CD4-positive, alpha-beta memory T cell (primary cell): Measurements from ENCODE around the gene KANK2. TPM values are rescaled to one million over a fixed set of nuclear protein-coding genes. Genes with fewer than 3 reads are reported as not detected.

Experiments
- CTCF ChIA-PET: fragments of 350-600 bp; sonication (Branson Sonifier 250); formaldehyde crosslinking; loops from one replicate; lab custom pipeline; 2021; ENCODE audit warnings: inconsistent platforms; ENCODE audit not compliant: partially characterized antibody; lab: Charles Lee
- POLR2A ChIA-PET: fragments of 350-600 bp; sonication (Branson Sonifier 250); formaldehyde crosslinking; loops from one replicate; lab custom pipeline; 2021; ENCODE audit not compliant: partially characterized antibody; lab: Charles Lee
- DNase-seq, 5 donors: peaks; one replicate each; pipeline versions ENCODE4 v3.0.0 to v3.0.0-alpha.2; 2020 to 2022; ENCODE audit warnings: mixed read lengths in 1 of 5
- H3K27ac ChIP-seq: one replicate; pipeline ENCODE4 v1.7.0; 2013; ENCODE audit warnings: low read depth, low read length
- H3K27me3 ChIP-seq: 2 replicates; pipeline ENCODE4 v1.7.0; 2013; ENCODE audit warnings: mild to moderate bottlenecking, low read length, moderate library complexity; ENCODE audit not compliant: insufficient read depth
- H3K36me3 ChIP-seq: 2 replicates; pipeline ENCODE4 v1.7.0; 2013; ENCODE audit warnings: mild to moderate bottlenecking, low read length, moderate library complexity; ENCODE audit not compliant: insufficient read depth
- H3K4me1 ChIP-seq: 2 replicates; pipeline ENCODE4 v1.7.0; 2013; ENCODE audit warnings: mild to moderate bottlenecking, low read length, moderate library complexity; ENCODE audit not compliant: insufficient read depth
- H3K4me3 ChIP-seq, 2 donors: one replicate each; pipeline ENCODE4 v1.7.0; 2013; ENCODE audit warnings: low read length in 2 of 2, mild to moderate bottlenecking in 1 of 2
- H3K9me3 ChIP-seq, 2 donors: one replicate each; pipeline ENCODE4 v1.7.0; 2013; ENCODE audit warnings: low read length in 2 of 2, control low read depth in 1 of 2; ENCODE audit not compliant: control insufficient read depth in 1 of 2
- H3K27ac Mint-ChIP-seq, 7 donors: one replicate each; pipeline ENCODE4 v1.8.0; 2020 to 2021; ENCODE audit warnings: mixed read lengths in 7 of 7, mild to moderate bottlenecking in 6 of 7, inconsistent platforms in 3 of 7, moderate library complexity in 3 of 7
- H3K27me3 Mint-ChIP-seq, 2 donors: one replicate each; pipeline ENCODE4 v1.8.0; 2020 to 2021; ENCODE audit warnings: mixed read lengths in 2 of 2
- H3K36me3 Mint-ChIP-seq, 2 donors: one replicate each; pipeline ENCODE4 v1.8.0; 2020 to 2021; ENCODE audit warnings: mixed read lengths in 2 of 2, inconsistent platforms in 1 of 2, mild to moderate bottlenecking in 1 of 2
- H3K4me1 Mint-ChIP-seq, 4 donors: one replicate each; pipeline ENCODE4 v1.8.0; 2020 to 2021; ENCODE audit warnings: mixed read lengths in 4 of 4, mild to moderate bottlenecking in 1 of 4
- H3K4me3 Mint-ChIP-seq, 8 donors: one replicate each; pipeline ENCODE4 v1.8.0; 2020 to 2021; ENCODE audit warnings: mixed read lengths in 8 of 8, mild to moderate bottlenecking in 7 of 8, moderate library complexity in 6 of 8, inconsistent platforms in 3 of 8
- H3K9me3 Mint-ChIP-seq, 8 donors: one replicate each; pipeline ENCODE4 v1.8.0; 2020 to 2021; ENCODE audit warnings: mixed read lengths in 8 of 8, mild to moderate bottlenecking in 5 of 8, inconsistent platforms in 3 of 8, moderate library complexity in 1 of 8
- intact Hi-C: fragments of 100-400 bp; cut with micrococcal nuclease; formaldehyde crosslinking; loops from one replicate; pipeline ENCODE4 v1.15.1; 2023
- polyA plus RNA-seq, 2 donors: library from polyadenylated mRNA; unstranded; fragments of 300-500 nt; fragmentation: Illumina TruSeq; gene quantifications; one replicate each; pipeline ENCODE4 v1.2.3, GENCODE V29; 2021
- total RNA-seq, 2 experiments: library from RNA; stranded (reverse); gene quantifications; one replicate each; pipeline ENCODE4 v1.2.3, GENCODE V29; 2021

KANK2 gene
- total and polyA plus RNA-seq, 4 experiments from 2014 or later: 0.17 to 0.52 (median 0.39) TPM; not detected in 1

DNA sequence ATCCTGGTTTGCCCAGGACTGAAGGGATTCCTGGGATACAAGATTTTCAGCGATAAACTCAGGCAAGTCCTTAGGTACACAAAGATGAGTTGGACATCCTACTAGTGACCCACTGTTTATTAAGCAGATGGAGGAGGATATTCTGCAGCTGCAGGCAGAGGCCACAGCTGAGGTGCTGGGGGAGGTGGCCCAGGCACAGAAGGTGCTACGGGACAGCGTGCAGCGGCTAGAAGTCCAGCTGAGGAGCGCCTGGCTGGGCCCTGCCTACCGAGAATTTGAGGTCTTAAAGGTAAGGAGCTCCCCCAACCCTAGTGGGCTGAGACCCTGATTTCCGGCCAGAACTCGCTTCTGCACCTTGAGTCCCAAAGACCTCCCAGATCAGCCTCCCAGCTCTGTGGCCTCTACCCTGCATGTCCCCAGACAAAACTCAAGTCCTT, 42.7 kb upstream of the KANK2 start:
- Mint-ChIP-seq H3K4me3 (no peak overlapping the region), H3K4me1 (peaks cover 2 to 6% (median 4%) of the 10 kb centered on the region in 4 donors), H3K27me3 (peaks cover 5% of the 10 kb centered on the region in 2 donors), H3K36me3 (peaks cover 0 to 3% of the 10 kb centered on the region in 2 donors), H3K27ac (no peak overlapping the region), H3K9me3 (peaks cover 2 to 23% (median 13%) of the 10 kb centered on the region in 8 donors)
- Histone ChIP-seq H3K9me3 (no peaks in the 10 kb centered on the region), H3K36me3 (no peaks in the 10 kb centered on the region), H3K27ac (no peak overlapping the region), H3K4me3 (no peak overlapping the region), H3K4me1 (peaks cover 5% of the 10 kb centered on the region), H3K27me3 (no peaks in the 10 kb centered on the region)
- ChIA-PET CTCF (interaction anchor here (0.7 kb wide), 1 partner anchor 42 kb away, joined by 3 read pairs; no protein-coding TSS in a partner anchor), POLR2A (no interaction called here)
- intact Hi-C loops: loop anchor here (5.0 kb wide), 1 partner anchor 242 kb away; the partner anchor contains the start of gene ELAVL3
- DNase-seq: no peak

DNA sequence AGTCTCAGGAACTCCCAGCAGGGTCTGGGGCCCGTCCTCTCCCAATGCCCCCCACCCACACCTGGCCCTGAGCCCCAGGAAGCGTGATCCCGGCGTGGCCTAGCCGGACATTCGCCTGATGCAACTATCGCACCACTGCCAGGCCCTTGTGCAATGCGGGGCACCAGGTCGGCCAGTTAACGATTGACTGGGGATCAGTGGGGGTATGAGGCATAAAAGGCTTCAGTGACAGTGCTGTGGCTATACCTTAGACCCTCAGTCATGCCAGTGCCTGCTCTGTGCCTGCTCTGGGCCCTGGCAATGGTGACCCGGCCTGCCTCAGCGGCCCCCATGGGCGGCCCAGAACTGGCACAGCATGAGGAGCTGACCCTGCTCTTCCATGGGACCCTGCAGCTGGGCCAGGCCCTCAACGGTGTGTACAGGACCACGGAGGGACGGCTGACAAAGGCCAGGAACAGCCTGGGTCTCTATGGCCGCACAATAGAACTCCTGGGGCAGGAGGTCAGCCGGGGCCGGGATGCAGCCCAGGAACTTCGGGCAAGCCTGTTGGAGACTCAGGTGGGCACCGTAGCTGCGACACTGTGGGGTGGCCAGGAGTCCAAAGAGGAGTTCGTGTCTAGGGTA, 42.1 kb upstream of the KANK2 start, which contains the start of gene ANGPTL8:
TSS of gene ANGPTL8 (plus strand) at position 243 of the 624 bp plus-strand sequence. CDS start at position 262, 19 bp downstream.
- POLR2A ChIA-PET: no interaction called here
- CTCF ChIA-PET: no interaction called here
- H3K27ac Mint-ChIP-seq: no peak within 1 kb of the TSS

DNA sequence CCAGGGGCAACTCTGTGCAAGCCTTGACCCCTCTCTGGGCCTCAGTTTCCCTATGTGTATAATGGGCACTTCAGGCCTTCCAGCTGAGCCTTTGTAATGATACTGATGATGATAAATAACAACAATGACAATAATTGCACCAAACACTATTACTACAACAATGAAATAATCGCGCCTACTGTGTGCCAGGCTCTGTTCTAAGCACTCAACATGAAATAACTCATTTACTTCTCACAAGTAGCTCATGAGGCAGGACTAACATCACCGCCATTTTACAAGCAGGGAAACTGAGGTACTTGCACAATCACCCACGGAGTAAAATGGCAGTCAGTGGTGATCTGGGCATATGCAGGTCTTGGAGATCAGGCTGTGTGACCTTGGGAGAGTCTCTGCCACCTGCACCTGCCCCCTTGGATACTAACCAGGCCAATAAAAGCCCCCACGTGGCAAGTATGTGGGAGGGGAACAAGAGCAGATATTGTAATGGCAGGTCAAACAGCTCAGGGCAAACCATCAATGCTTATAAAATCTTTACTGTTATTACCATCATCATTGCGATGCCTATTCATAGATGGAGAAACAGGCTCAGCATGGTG, 41.5 kb upstream of the KANK2 start:
- no peak for DNase-seq
- no peak overlapping the region for H3K27ac ChIP-seq
- peaks cover 0 to 3% of the 10 kb centered on the region in 2 donors for H3K36me3 Mint-ChIP-seq
- peaks cover 2 to 5% (median 4%) of the 10 kb centered on the region in 4 donors for H3K4me1 Mint-ChIP-seq
- H3K27ac Mint-ChIP-seq: no peak overlapping the region
- POLR2A ChIA-PET: no interaction called here
- H3K4me3 Mint-ChIP-seq: no peak overlapping the region
- no peak overlapping the region for H3K4me3 ChIP-seq
- intact Hi-C loops: no loop called here
- peaks cover 2 to 23% (median 13%) of the 10 kb centered on the region in 8 donors for H3K9me3 Mint-ChIP-seq
- H3K27me3 Mint-ChIP-seq: peaks cover 4 to 5% of the 10 kb centered on the region in 2 donors
- H3K36me3 ChIP-seq: no peaks in the 10 kb centered on the region
- CTCF ChIA-PET: no interaction called here
- H3K4me1 ChIP-seq: peaks cover 5% of the 10 kb centered on the region
- H3K9me3 ChIP-seq: no peaks in the 10 kb centered on the region
- H3K27me3 ChIP-seq: no peaks in the 10 kb centered on the region

More for the DNA sequence above, 42.1 kb upstream of the KANK2 start, which contains the start of gene ANGPTL8:
- DNase-seq: no peak
- Histone ChIP-seq H3K27ac (no peak within 1 kb of the TSS), H3K9me3 (no peaks in the 10 kb centered on the region), H3K4me1 (peaks cover 5% of the 10 kb centered on the region), H3K36me3 (no peaks in the 10 kb centered on the region), H3K27me3 (no peaks in the 10 kb centered on the region), H3K4me3 (no peak within 1 kb of the TSS)
- peaks cover 2 to 6% (median 4%) of the 10 kb centered on the region in 4 donors for H3K4me1 Mint-ChIP-seq
- H3K27me3 Mint-ChIP-seq: peaks cover 5% of the 10 kb centered on the region in 2 donors
- H3K36me3 Mint-ChIP-seq: peaks cover 0 to 3% of the 10 kb centered on the region in 2 donors
- H3K4me3 Mint-ChIP-seq: no peak within 1 kb of the TSS
- H3K9me3 Mint-ChIP-seq: peaks cover 2 to 23% (median 13%) of the 10 kb centered on the region in 8 donors
- intact Hi-C loops: no loop called here

DNA sequence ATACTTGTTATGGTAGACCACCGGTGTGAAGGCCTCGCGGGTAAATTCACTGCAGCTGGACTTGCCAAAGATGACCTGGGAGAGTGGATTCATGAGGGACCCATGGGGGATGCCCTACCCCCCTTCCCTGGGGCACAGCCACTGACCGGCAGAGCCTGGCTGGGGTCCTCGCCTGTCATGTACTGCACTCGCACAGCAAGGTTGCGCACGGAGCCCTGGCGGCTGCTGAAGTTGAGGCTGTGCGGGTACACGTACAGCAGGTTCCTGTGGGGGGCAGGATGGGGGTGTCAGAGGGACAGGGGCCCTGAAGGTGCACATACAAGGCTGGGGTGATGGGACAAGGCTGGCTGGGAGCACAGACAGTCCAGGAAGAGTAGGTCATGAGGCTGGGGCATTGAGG, 40.7 kb upstream of the KANK2 start:
- Mint-ChIP-seq H3K4me1 (no peaks in the 10 kb centered on the region), H3K4me3 (no peak overlapping the region), H3K36me3 (peaks cover 0 to 3% of the 10 kb centered on the region in 2 donors), H3K27me3 (peaks cover 1 to 5% of the 10 kb centered on the region in 2 donors), H3K27ac (no peak overlapping the region), H3K9me3 (peaks cover 2 to 23% (median 13%) of the 10 kb centered on the region in 8 donors)
- Histone ChIP-seq H3K9me3 (no peaks in the 10 kb centered on the region), H3K4me1 (no peaks in the 10 kb centered on the region), H3K36me3 (no peaks in the 10 kb centered on the region), H3K4me3 (no peak overlapping the region), H3K27ac (no peak overlapping the region), H3K27me3 (no peaks in the 10 kb centered on the region)
- intact Hi-C loops: no loop called here
- ChIA-PET CTCF (no interaction called here), POLR2A (no interaction called here)
- no peak for DNase-seq

DNA sequence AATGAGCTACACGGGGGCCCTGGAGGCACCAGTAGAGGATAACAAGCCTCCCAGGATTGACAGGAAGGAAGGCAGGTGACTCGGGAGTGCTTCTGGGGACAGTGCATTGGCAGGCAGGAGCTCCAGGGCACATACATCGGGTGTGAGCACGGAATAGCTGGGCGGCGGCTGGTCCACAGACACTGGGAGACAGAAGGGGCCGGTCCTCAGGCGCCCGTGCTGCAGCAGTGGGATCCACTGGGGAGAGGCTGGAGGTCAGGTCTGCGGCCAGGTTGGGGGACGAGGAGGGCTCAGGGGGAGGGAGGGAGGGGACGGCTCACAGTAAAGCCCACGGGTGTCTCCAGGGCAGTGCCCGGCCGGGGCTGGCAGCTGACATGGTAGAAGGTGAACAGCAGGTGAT, 40.0 kb upstream of the KANK2 start:
- no peaks in the 10 kb centered on the region for H3K4me1 Mint-ChIP-seq
- no peak overlapping the region for H3K4me3 ChIP-seq
- H3K36me3 ChIP-seq: no peaks in the 10 kb centered on the region
- no peaks in the 10 kb centered on the region for H3K4me1 ChIP-seq
- intact Hi-C loops: no loop called here
- CTCF ChIA-PET: no interaction called here
- no peak for DNase-seq
- H3K9me3 ChIP-seq: no peaks in the 10 kb centered on the region
- H3K27me3 Mint-ChIP-seq: peaks cover 1 to 2% of the 10 kb centered on the region in 2 donors
- peaks cover 0 to 3% of the 10 kb centered on the region in 2 donors for H3K36me3 Mint-ChIP-seq
- H3K27ac Mint-ChIP-seq: no peak overlapping the region
- no peak overlapping the region for H3K27ac ChIP-seq
- H3K4me3 Mint-ChIP-seq: no peak overlapping the region
- POLR2A ChIA-PET: no interaction called here
- H3K27me3 ChIP-seq: no peaks in the 10 kb centered on the region
- peaks cover 2 to 23% (median 13%) of the 10 kb centered on the region in 8 donors for H3K9me3 Mint-ChIP-seq

DNA sequence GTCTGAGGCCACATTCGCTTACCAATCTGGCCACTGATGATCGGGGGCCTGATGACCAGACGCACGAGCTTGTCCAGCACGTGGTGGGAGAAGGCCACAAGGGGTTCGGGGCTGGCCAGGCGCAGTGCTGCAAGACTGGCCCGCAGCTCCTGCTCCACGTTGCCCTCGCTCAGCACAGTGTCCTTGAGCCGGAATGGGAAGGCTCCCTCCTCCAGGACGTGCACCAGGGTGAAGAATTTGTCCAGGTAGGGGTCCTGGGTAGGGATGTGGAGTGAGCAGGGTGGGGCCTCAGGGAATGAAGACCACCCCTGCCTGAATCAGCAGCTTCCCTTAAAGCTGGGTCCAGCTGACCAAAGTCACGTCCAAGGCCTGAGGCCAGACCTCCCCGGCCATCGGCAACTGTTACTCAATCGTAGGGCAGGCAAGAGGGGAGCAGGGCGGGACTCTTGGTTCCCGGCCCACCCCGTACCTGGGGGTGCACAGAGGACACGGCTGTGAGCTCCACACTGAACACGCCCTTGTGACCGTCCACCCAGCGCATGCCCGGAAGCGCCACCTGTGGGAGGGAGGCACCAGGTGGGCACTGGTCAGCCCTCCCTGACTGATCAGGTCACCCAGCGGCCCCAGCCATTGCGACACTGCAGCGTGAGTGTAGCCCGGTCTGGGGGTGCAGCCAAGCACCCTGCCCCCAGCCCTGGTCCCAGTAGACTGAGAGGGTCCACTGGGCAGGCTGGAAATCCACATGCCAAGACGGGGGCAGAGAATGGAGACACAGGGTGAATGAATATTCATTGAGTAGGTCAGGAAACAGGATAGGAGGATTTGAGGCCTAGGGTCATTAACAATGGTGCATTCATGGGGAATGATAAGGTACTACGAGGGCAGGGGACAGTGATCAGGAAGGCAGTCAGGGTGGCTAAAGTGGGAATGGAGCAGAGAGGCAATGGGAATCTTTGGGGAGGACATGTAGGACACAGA, 39.3 kb upstream of the KANK2 start:
- no peaks in the 10 kb centered on the region for H3K9me3 ChIP-seq
- no peaks in the 10 kb centered on the region for H3K27me3 ChIP-seq
- intact Hi-C loops: no loop called here
- H3K27me3 Mint-ChIP-seq: peaks cover 1 to 2% of the 10 kb centered on the region in 2 donors
- H3K4me3 Mint-ChIP-seq: no peak overlapping the region
- H3K36me3 ChIP-seq: no peaks in the 10 kb centered on the region
- peaks cover 2 to 23% (median 13%) of the 10 kb centered on the region in 8 donors for H3K9me3 Mint-ChIP-seq
- POLR2A ChIA-PET: no interaction called here
- H3K27ac Mint-ChIP-seq: no peak overlapping the region
- peaks cover 0 to 3% of the 10 kb centered on the region in 2 donors for H3K36me3 Mint-ChIP-seq
- H3K4me1 ChIP-seq: no peaks in the 10 kb centered on the region
- H3K4me3 ChIP-seq: no peak overlapping the region
- no peak overlapping the region for H3K27ac ChIP-seq
- CTCF ChIA-PET: no interaction called here
- DNase-seq: no peak
- H3K4me1 Mint-ChIP-seq: no peaks in the 10 kb centered on the region
